Spleen (tissue), 7 donors: ENCODE results near the gene FAM174B.

Experiments used
- CTCF ChIP-seq, 11 experiments: fragments of 200-600 bp in 7 of 11; fragments of 450-650 bp in 4 of 11; sonication (generic) in 4 of 11; IDR thresholded peaks in 8 of 11; conservative IDR thresholded peaks in 3 of 11; 1 replicate in 7 of 11; 2 replicates in 4 of 11; pipeline versions ENCODE4 v1.4.0 to v1.8.0; 2016 to 2021; ENCODE audit warnings: antibody characterized with exemption in 11 of 11, inconsistent platforms in 4 of 11, mild to moderate bottlenecking in 1 of 11
- POLR2A ChIP-seq, 3 donors: fragments of 450-650 bp; IDR thresholded peaks; one replicate each; pipeline ENCODE4 v1.5.1; 2017; ENCODE audit warnings: antibody characterized with exemption in 3 of 3, mild to moderate bottlenecking in 1 of 3
- POLR2AphosphoS5 ChIP-seq, 3 donors: sonication (generic); formaldehyde crosslinking; IDR thresholded peaks; one replicate each; pipeline ENCODE4 v1.5.1; 2017; ENCODE audit warnings: antibody characterized with exemption in 3 of 3
- donor health status: DM: no; HTN: no; CAD: no; lungs with moderate emphysema.
- donor health status: DM: no; HTN: no; CAD: no.
- donor health status: DM: no; HTN: no; CAD: no.

- TF ChIP-seq CTCF (IDR thresholded peaks at IDR 0.05 in 8 of 11, conservative IDR thresholded peaks at IDR 0.05 in 3 of 11) (no peak), POLR2A (IDR thresholded peaks at IDR 0.05) (no peak), POLR2AphosphoS5 (IDR thresholded peaks at IDR 0.05) (no peak)
Measured at GRCh38 chr15:92606126-92606835, 49.3 kb downstream of the FAM174B start.
